Measurements from ENCODE around the gene RASA3.

DNA sequence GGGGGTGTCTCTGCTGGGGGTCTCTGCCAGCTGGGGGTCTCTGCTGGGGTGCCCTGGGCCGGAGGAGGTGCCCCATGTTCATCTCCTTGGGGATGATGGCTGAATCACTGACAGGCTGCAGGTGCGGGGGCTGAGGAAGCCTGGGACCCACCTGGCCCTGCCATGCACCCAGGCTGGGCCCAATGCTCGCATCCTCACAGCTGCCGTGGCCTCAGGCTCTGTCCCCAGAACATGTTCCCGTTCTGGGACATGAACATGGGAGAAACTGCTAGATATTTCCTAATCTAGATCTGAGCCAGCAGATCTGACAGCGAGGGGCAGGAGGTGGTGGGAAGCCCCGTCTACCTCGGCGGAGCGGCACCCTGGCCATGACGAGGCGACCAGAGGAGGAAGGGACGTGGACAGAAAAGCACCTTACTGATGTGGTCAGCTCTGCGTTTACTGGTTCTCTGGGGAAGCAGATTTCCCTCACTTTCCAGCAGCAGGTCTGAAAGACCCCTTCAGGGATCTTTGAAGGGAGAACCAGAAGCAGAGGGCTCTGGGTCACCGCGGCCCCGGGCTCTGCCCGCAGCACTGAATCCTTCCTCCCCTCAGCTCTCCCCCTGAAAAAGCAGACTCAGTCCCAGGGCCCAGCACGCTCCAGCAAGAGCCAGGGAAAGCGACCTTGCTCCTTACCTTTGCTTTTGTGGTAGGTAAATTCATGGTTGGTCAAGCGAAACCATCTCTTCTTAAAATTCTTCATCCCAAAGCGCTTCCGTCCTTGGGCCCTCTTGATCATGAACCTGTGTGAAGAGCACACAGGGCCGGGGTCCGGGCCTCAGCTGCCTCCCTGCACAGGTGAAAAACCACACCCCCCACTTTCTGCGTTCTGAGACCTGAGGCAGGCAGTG is 132.0 kb downstream of the RASA3 start:
- TF ChIP-seq, protein P1, sequence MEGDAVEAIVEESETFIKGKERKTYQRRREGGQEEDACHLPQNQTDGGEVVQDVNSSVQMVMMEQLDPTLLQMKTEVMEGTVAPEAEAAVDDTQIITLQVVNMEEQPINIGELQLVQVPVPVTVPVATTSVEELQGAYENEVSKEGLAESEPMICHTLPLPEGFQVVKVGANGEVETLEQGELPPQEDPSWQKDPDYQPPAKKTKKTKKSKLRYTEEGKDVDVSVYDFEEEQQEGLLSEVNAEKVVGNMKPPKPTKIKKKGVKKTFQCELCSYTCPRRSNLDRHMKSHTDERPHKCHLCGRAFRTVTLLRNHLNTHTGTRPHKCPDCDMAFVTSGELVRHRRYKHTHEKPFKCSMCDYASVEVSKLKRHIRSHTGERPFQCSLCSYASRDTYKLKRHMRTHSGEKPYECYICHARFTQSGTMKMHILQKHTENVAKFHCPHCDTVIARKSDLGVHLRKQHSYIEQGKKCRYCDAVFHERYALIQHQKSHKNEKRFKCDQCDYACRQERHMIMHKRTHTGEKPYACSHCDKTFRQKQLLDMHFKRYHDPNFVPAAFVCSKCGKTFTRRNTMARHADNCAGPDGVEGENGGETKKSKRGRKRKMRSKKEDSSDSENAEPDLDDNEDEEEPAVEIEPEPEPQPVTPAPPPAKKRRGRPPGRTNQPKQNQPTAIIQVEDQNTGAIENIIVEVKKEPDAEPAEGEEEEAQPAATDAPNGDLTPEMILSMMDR (conservative IDR thresholded peaks at IDR 0.05), result no peak
- no peak for TF ChIP-seq EZH2 (IDR thresholded peaks at IDR 0.05; ENCODE audit: low read depth)
